H1 (cell line): ENCODE data around the gene PCNX3. TPM values are rescaled to one million over a fixed set of nuclear protein-coding genes. Genes with fewer than 3 reads are reported as not detected.

ENCODE experiments used
- CBX8 ChIP-seq: fragments of 300-800, 300-1000 bp; sonication (generic); IDR thresholded peaks from 2 replicates; pipeline ENCODE4 v1.7.1; 2016; ENCODE audit warnings: low read depth, low read length, borderline replicate concordance
- CREB1 ChIP-seq: IDR thresholded peaks from 2 replicates; pipeline ENCODE4 v1.6.1; 2012; ENCODE audit warnings: inconsistent platforms
- EP300 ChIP-seq, 2 experiments: IDR thresholded peaks; 1 replicate in 1 of 2; 2 replicates in 1 of 2; pipeline ENCODE4 v1.6.1; 2011 to 2012; ENCODE audit warnings: low read depth in 2 of 2, low read length in 2 of 2, mild to moderate bottlenecking in 2 of 2, borderline replicate concordance in 1 of 2, inconsistent platforms in 1 of 2, moderate library complexity in 1 of 2
- GTF2F1 ChIP-seq: IDR thresholded peaks from 2 replicates; pipeline ENCODE4 v1.6.1; 2012; ENCODE audit warnings: low read depth, low read length, improper control_type of control experiment, borderline replicate concordance
- POLR2AphosphoS5 ChIP-seq: IDR thresholded peaks from 2 replicates; pipeline ENCODE4 v1.6.1; 2011; ENCODE audit warnings: low read depth, low read length
- POU5F1 ChIP-seq: IDR thresholded peaks from 2 replicates; pipeline ENCODE4 v1.6.1; 2011; ENCODE audit warnings: low read depth, mild to moderate bottlenecking, low read length, moderate library complexity
- RXRA ChIP-seq: IDR thresholded peaks from 2 replicates; pipeline ENCODE4 v1.6.1; 2011; ENCODE audit warnings: low read depth, mild to moderate bottlenecking, low read length, moderate library complexity; ENCODE audit not compliant: insufficient read depth
- SP4 ChIP-seq: IDR thresholded peaks from 2 replicates; pipeline ENCODE4 v1.6.1; 2012; ENCODE audit warnings: low read length, inconsistent platforms
- TAF7 ChIP-seq: optimal IDR thresholded peaks from 2 replicates; pipeline ENCODE3; 2011; ENCODE audit warnings: low read depth, mild to moderate bottlenecking, inconsistent platforms, low read length, moderate library complexity, borderline replicate concordance
- polyA plus RNA-seq, 7 experiments: library from polyadenylated mRNA; depleted of rRNA in 3 of 7; stranded (reverse) in 5 of 7; unstranded in 2 of 7; fragments of >200 nt in 5 of 7; fragments of 200-250 nt in 2 of 7; gene quantifications; 1 replicate in 5 of 7; 2 replicates in 1 of 7; 4 replicates in 1 of 7; pipeline versions ENCODE4 v1.2.1 to v1.2.3, GENCODE V29; 2011 to 2013; ENCODE audit warnings: missing spikeins in 2 of 7, mixed read lengths in 2 of 7
- total RNA-seq: library from RNA; stranded (reverse); fragmentation: NEBNext Ultra II Directional; extraction: Animal tissue kit (Norgen Biotek cat#: 25700); gene quantifications from 2 replicates; pipeline ENCODE4 v1.2.1, GENCODE V29; 2021
- TF ChIP-seq, protein P1 (sequence below): fragments of 300-600 bp; sonication (generic); IDR thresholded peaks from 2 replicates; pipeline ENCODE4 v1.7.1; 2012; ENCODE audit warnings: low read length, moderate library complexity, mild to moderate bottlenecking, inconsistent platforms; ENCODE audit not compliant: insufficient replicate concordance

PCNX3 gene
- total and polyA plus RNA-seq, 2 of the 8 experiments (the other 6 are each of a cell fraction or from before 2014, with no cell fraction given): 27.2 to 38.8 TPM

DNA sequence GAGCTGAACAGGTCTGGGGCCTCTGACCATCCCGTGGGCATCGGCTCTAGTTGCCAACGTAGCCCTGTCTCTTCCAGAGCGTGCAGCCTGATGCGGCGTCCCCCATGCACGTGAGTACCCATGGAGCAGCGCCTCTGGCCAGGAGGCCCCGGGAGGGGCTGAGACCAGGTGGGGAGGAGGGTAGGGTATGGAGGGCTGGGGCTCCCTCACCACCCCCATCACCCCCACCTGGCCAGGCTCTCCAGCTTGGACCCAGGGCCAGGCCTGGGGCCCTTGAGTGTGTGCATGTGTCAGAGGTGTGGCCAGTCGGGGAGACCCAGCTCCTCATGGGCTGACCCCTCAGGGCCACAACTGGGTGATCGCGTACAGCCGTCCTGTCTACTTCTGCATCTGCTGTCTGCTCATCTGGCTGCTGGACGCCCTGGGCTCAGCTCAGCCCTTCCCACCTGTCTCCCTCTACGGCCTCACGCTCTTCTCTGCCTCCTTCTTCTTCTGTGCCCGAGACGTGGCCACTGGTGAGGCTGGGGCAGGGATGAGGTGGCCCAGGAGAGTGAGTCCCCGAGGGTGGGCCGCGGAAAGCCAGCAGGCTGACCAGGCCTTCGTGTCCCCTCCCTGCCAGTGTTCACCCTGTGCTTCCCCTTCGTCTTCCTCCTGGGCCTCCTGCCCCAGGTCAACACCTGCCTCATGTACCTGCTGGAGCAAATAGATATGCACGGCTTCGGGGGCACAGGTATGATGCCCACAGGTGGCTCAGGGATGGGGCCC is 8.5 kb downstream of the PCNX3 start (continued):
- TF ChIP-seq, protein P1, sequence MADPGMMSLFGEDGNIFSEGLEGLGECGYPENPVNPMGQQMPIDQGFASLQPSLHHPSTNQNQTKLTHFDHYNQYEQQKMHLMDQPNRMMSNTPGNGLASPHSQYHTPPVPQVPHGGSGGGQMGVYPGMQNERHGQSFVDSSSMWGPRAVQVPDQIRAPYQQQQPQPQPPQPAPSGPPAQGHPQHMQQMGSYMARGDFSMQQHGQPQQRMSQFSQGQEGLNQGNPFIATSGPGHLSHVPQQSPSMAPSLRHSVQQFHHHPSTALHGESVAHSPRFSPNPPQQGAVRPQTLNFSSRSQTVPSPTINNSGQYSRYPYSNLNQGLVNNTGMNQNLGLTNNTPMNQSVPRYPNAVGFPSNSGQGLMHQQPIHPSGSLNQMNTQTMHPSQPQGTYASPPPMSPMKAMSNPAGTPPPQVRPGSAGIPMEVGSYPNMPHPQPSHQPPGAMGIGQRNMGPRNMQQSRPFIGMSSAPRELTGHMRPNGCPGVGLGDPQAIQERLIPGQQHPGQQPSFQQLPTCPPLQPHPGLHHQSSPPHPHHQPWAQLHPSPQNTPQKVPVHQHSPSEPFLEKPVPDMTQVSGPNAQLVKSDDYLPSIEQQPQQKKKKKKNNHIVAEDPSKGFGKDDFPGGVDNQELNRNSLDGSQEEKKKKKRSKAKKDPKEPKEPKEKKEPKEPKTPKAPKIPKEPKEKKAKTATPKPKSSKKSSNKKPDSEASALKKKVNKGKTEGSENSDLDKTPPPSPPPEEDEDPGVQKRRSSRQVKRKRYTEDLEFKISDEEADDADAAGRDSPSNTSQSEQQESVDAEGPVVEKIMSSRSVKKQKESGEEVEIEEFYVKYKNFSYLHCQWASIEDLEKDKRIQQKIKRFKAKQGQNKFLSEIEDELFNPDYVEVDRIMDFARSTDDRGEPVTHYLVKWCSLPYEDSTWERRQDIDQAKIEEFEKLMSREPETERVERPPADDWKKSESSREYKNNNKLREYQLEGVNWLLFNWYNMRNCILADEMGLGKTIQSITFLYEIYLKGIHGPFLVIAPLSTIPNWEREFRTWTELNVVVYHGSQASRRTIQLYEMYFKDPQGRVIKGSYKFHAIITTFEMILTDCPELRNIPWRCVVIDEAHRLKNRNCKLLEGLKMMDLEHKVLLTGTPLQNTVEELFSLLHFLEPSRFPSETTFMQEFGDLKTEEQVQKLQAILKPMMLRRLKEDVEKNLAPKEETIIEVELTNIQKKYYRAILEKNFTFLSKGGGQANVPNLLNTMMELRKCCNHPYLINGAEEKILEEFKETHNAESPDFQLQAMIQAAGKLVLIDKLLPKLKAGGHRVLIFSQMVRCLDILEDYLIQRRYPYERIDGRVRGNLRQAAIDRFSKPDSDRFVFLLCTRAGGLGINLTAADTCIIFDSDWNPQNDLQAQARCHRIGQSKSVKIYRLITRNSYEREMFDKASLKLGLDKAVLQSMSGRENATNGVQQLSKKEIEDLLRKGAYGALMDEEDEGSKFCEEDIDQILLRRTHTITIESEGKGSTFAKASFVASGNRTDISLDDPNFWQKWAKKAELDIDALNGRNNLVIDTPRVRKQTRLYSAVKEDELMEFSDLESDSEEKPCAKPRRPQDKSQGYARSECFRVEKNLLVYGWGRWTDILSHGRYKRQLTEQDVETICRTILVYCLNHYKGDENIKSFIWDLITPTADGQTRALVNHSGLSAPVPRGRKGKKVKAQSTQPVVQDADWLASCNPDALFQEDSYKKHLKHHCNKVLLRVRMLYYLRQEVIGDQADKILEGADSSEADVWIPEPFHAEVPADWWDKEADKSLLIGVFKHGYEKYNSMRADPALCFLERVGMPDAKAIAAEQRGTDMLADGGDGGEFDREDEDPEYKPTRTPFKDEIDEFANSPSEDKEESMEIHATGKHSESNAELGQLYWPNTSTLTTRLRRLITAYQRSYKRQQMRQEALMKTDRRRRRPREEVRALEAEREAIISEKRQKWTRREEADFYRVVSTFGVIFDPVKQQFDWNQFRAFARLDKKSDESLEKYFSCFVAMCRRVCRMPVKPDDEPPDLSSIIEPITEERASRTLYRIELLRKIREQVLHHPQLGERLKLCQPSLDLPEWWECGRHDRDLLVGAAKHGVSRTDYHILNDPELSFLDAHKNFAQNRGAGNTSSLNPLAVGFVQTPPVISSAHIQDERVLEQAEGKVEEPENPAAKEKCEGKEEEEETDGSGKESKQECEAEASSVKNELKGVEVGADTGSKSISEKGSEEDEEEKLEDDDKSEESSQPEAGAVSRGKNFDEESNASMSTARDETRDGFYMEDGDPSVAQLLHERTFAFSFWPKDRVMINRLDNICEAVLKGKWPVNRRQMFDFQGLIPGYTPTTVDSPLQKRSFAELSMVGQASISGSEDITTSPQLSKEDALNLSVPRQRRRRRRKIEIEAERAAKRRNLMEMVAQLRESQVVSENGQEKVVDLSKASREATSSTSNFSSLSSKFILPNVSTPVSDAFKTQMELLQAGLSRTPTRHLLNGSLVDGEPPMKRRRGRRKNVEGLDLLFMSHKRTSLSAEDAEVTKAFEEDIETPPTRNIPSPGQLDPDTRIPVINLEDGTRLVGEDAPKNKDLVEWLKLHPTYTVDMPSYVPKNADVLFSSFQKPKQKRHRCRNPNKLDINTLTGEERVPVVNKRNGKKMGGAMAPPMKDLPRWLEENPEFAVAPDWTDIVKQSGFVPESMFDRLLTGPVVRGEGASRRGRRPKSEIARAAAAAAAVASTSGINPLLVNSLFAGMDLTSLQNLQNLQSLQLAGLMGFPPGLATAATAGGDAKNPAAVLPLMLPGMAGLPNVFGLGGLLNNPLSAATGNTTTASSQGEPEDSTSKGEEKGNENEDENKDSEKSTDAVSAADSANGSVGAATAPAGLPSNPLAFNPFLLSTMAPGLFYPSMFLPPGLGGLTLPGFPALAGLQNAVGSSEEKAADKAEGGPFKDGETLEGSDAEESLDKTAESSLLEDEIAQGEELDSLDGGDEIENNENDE: no peak
- no peak for TF ChIP-seq TAF7
- no peak for TF ChIP-seq GTF2F1
- no peak for TF ChIP-seq RXRA
- no peak for TF ChIP-seq EP300 (IDR thresholded peaks at IDR 0.05; ENCODE audit: borderline replicate concordance in 1 of 2, low read depth in 2 of 2, low read length in 2 of 2)
- no peak for TF ChIP-seq SP4
- TF ChIP-seq CREB1: no peak
- no peak for TF ChIP-seq POLR2AphosphoS5
- no peak for TF ChIP-seq POU5F1
- TF ChIP-seq CBX8: no peak
